Measurements from ENCODE around the gene CAMLG.
"Not testable (repeated sequence)": the region's sequence is repeated elsewhere in the genome, so short reads cannot be mapped to it uniquely, and the experiment has no call there.

CAMLG gene

DNA sequence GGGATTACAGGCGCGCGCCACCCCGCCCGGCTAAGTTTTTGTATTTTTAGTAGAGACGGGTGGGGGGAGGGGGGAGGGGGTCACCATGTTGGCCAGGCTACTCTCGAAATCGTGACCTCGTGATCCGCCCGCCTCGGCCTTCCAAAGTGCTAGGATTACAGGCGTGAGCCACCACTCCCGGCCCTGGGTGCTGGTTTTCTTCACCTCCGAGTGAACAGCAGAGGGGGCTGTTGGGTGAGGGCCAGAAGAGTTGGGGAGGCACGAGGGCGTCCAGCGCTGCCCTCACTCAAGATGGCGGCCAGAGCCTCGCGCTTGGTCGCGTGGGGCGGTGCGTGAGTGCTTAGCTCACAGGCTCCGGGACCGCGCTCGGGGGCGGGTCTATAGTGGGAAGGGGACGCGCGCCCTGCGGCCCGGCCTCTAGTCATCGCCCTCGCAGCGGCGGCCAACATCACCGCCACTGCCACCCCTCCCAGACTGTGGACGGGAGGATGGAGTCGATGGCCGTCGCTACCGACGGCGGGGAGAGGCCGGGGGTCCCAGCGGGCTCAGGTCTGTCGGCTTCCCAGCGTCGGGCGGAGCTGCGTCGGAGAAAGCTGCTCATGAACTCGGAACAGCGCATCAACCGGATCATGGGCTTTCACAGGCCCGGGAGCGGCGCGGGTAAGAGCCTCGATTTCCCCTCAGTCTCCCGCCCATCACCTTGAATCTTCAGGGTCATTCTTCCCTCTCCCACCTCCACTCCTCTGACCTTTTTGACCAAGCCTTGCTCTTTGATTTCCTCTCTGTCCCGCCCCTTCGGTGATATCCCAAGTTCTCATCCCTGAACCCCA, at the start of gene CAMLG:
Gene CAMLG, plus strand, starts transcription at position 416 of the 830 bp plus-strand sequence. Its CDS starts 73 bp downstream, at position 489.
- in situ Hi-C loops (cut with MboI; ENCODE audit: low sequenced_read_pairs) = no loop called here
- DNase-seq (ENCODE audit: low spot score in 2 of 2) = peak; percentile 91 to 98

DNA sequence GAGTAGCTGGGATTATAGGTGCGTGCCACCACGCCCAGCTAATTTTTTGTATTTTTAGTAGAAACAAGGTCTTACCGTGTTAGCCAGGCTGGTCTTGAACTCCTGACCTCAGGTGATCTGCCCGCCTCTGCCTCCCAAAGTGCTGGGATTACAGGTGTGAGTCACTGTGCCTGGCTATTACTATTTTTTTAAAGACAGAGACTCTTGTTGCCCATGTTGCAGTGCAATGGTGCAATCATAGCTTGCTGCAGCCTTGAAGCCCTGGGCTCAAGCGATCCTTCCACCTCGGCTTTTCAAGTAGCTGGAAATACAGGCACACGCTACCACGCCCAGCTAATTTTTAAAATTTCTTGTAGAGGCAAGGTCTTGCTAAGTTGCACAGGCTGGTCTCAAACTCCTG, 48.2 kb upstream of the CAMLG start:
- H3K4me3 ChIP-seq; DNase-seq (ENCODE audit: low spot score in 2 of 2); H3K27me3 ChIP-seq (ENCODE audit: low read depth); H3K4me1 ChIP-seq; in situ Hi-C loops (cut with MboI; ENCODE audit: low sequenced_read_pairs); H3K9me3 ChIP-seq: not testable (repeated sequence)
- peaks cover 61% of the 10 kb centered on the region for H3K36me3 ChIP-seq (replicated peaks)

More for the DNA sequence above, at the start of gene CAMLG:
- Histone ChIP-seq H3K9me3 (no peaks in the 10 kb centered on the region), H3K4me1 (peaks cover 10% of the 10 kb centered on the region), H3K36me3 (replicated peaks) (peaks cover 13% of the 10 kb centered on the region), H3K27me3 (ENCODE audit: low read depth) (no peaks in the 10 kb centered on the region), H3K4me3 (peak within 1 kb of the TSS; percentile 74)

DNA sequence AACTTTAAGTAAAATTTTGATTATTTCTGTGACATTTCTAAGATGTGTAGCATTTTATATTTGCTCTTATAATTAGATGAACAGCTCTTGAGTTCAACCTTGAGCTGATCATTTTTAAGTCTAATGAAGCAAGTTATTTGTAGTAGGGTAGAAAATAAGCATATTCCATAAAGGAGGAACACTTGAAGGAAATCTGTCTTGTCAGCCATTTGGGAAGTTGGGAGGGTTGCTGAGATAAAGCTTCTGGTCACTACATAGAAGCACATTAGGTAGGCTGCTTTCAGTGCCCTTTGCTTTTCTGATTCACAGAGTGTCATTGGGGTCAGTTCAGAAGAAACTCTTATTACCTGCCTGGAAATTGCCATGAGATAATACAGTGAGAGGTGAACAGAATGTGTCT, 45.6 kb upstream of the CAMLG start:
- H3K4me1 ChIP-seq = no peaks in the 10 kb centered on the region
- in situ Hi-C loops (cut with MboI; ENCODE audit: low sequenced_read_pairs) = no loop called here
- no peaks in the 10 kb centered on the region for H3K9me3 ChIP-seq
- no peak for DNase-seq (ENCODE audit: low spot score in 2 of 2)
- no peaks in the 10 kb centered on the region for H3K27me3 ChIP-seq (ENCODE audit: low read depth)
- peaks cover 55% of the 10 kb centered on the region for H3K36me3 ChIP-seq (replicated peaks)
- no peak overlapping the region for H3K4me3 ChIP-seq

DNA sequence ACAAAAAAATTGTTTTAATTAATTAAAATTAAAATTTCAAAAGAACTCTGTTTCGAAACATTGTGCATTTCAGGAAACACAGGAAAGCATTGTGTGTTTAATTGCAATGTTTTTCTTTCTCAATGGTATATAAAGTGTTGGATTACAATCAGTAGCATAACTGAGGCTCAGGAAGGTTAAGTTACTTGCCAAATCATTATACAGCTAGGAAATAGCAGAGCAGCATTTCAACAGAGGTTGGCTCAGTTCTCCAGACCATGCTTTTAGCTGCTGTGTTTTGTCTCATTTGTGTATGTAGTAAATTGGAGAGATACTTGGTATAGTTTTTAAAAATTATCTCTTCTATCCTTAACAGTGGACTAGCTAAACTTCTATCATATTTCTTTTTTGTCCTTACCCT, 30.0 kb upstream of the CAMLG start:
- in situ Hi-C loops (cut with MboI; ENCODE audit: low sequenced_read_pairs) = no loop called here
- no peak for DNase-seq (ENCODE audit: low spot score in 2 of 2)
- Histone ChIP-seq H3K36me3 (replicated peaks) (peaks cover 51% of the 10 kb centered on the region), H3K4me1 (no peaks in the 10 kb centered on the region), H3K27me3 (ENCODE audit: low read depth) (no peaks in the 10 kb centered on the region), H3K4me3 (no peak overlapping the region), H3K9me3 (no peaks in the 10 kb centered on the region)

DNA sequence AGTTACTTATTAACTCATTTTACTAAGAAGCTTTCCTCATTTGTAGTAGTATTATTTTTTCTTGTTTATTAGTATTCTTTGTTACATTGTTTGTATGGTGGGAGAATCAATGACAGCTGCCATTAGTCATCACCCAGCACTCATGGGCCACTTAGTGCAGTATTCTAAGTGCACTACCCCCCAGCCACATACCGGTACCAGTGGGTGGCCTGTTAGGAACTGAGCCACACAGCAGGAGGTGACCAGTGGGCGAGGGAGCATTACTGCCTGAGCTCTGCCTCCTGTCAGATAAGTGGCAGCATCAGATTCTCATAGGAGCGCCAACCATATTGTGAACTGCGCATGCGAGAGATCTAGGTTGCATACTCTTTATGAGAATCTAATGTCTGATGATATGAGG, 24.2 kb upstream of the CAMLG start:
- no peak for DNase-seq (ENCODE audit: low spot score in 2 of 2)
- Histone ChIP-seq H3K4me3 (no peak overlapping the region), H3K4me1 (no peaks in the 10 kb centered on the region), H3K9me3 (no peaks in the 10 kb centered on the region), H3K36me3 (replicated peaks) (peaks cover 65% of the 10 kb centered on the region), H3K27me3 (ENCODE audit: low read depth) (no peaks in the 10 kb centered on the region)
- in situ Hi-C loops (cut with MboI; ENCODE audit: low sequenced_read_pairs) = no loop called here

DNA sequence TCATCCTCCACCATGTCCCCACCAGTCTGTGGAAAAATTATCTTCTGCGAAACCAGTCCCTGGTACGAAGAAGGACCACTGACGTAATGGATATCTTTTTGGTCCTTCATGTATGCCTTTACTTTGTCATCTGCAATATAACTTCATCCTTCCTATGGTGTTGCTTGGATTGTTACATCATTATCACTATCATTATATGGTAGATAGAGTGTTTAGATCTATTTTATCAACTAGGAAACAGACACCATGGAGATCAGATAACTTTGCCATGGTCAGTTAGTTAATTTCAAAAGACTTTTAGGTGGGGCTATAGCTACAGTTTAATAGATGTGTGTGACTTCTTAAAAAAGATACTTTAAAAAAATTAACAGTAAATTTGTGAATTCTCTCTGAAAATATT, 23.8 kb upstream of the CAMLG start:
- peaks cover 62% of the 10 kb centered on the region for H3K36me3 ChIP-seq (replicated peaks)
- in situ Hi-C loops (cut with MboI; ENCODE audit: low sequenced_read_pairs) = no loop called here
- no peak for DNase-seq (ENCODE audit: low spot score in 2 of 2)
- no peak overlapping the region for H3K4me3 ChIP-seq
- no peaks in the 10 kb centered on the region for H3K4me1 ChIP-seq
- H3K27me3 ChIP-seq (ENCODE audit: low read depth) = no peaks in the 10 kb centered on the region
- H3K9me3 ChIP-seq = no peaks in the 10 kb centered on the region

DNA sequence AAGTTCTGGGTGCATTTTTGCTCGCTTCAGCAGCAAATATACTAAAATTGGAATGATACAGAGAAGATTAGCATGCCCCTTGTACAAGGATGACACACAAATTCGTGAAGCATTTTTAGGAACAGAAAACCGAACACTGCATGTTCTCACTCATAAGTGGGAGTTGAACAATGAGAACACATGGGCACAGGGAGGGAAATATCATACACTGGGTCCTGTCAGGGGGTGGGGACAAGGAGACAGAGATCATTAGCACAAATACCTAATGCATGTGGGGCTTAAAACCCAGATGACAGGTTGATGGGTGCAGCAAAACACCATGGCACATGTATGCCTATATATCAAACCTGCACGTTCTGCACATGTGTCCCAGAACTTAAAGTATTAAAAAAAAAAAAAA, 22.9 kb upstream of the CAMLG start:
- DNase-seq (ENCODE audit: low spot score in 2 of 2); H3K9me3 ChIP-seq; H3K4me1 ChIP-seq; in situ Hi-C loops (cut with MboI; ENCODE audit: low sequenced_read_pairs); H3K4me3 ChIP-seq; H3K27me3 ChIP-seq (ENCODE audit: low read depth): not testable (repeated sequence)
- peaks cover 54% of the 10 kb centered on the region for H3K36me3 ChIP-seq (replicated peaks)

DNA sequence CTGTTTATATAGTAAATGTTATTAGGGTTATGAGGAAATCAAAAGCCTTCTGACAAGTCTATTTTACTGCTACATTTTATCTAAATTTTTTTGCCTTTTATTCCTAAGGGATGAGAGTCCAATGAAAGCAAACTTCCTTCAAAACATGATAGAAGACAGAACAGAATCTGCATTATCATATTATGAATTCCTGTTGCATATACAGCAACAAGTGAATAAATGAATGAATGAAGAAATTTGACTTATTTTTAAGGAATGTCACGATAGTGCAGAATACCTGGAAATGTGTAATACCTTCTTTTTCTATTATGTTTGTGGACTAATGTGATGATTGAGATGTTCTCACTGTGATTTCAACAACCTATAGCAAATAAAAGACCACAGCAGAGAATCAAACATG, 13.5 kb upstream of the CAMLG start:
- no peaks in the 10 kb centered on the region for H3K27me3 ChIP-seq (ENCODE audit: low read depth)
- DNase-seq (ENCODE audit: low spot score in 2 of 2) = no peak
- peaks cover 28% of the 10 kb centered on the region for H3K36me3 ChIP-seq (replicated peaks)
- H3K9me3 ChIP-seq = no peaks in the 10 kb centered on the region
- no peak overlapping the region for H3K4me3 ChIP-seq
- H3K4me1 ChIP-seq = no peaks in the 10 kb centered on the region
- in situ Hi-C loops (cut with MboI; ENCODE audit: low sequenced_read_pairs) = no loop called here

DNA sequence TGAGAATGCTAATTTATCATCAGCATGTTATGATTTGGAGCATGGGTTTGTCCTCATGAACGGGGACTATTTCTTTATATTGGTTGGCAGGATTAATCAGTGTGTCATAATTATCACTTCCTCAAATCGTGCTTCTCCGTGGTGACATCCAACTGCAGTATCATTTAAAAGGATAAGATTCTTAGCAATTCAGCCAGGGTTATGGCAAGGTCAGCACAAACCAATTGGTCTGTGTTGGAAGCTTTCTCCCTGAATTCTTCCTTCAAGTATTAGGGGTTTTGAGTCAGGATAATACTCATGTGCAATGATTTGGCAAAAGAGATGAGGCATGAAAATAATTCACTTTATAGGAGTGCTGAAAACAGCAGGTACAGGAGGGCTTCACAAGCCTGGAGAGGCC, 5.5 kb upstream of the CAMLG start:
- no peaks in the 10 kb centered on the region for H3K4me1 ChIP-seq
- no peaks in the 10 kb centered on the region for H3K27me3 ChIP-seq (ENCODE audit: low read depth)
- H3K36me3 ChIP-seq (replicated peaks) = no peaks in the 10 kb centered on the region
- H3K4me3 ChIP-seq = no peak overlapping the region
- DNase-seq (ENCODE audit: low spot score in 2 of 2) = no peak
- H3K9me3 ChIP-seq = no peaks in the 10 kb centered on the region
- in situ Hi-C loops (cut with MboI; ENCODE audit: low sequenced_read_pairs) = no loop called here

DNA sequence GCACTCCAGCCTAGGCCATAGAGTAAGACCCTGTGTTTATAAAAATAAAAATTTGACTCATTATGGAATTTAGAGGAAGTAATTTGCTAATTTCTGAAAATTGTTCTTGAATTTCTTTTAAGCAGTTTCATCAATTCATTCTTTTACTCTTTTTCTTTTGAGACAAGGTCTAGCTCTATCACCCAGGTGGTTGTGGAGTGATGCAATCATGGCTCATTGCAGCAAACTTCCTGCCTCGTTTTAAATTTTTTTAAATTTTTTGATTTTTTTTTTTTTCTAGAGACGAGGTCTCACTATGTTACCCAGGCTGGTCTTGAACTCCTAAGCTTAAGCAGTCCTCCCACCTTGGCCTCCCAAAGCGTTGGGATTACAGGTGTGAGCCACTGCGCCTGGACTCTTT, 3.1 kb upstream of the CAMLG start:
- no peaks in the 10 kb centered on the region for H3K9me3 ChIP-seq
- in situ Hi-C loops (cut with MboI; ENCODE audit: low sequenced_read_pairs) = no loop called here
- no peaks in the 10 kb centered on the region for H3K36me3 ChIP-seq (replicated peaks)
- no peaks in the 10 kb centered on the region for H3K27me3 ChIP-seq (ENCODE audit: low read depth)
- H3K4me1 ChIP-seq = peaks cover 9% of the 10 kb centered on the region
- no peak for DNase-seq (ENCODE audit: low spot score in 2 of 2)
- H3K4me3 ChIP-seq = no peak overlapping the region

DNA sequence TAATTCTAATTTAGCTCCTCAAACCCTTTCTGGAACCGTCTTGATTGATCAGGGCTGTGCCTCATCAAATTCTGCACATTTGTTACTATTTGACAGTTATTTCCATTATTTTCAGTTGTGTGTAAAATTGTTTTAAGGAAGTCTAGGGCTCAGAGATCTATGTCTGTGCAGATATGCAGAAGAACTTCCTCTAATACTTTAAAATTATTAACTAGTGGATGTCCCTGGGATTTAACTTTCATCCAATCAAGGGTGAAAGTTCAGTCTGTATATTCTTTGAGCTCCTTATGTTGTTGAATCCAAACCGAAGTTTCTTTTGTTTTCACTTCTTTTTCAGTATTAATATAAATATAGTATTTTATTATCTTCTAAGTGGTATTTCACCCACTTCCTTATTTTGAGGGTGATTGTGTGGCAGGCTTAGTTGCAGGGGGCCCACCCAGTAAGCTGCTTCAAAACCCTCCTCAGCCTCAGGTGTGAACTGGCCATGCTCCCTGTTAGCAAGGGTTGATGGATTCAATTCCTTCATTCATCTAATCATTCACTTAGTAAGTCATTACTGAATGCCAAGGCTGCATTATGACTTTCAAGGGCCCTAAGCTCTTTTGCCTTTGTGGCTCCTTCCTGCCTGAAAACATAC, 2.1 kb upstream of the CAMLG start:
- no peak for DNase-seq (ENCODE audit: low spot score in 2 of 2)
- in situ Hi-C loops (cut with MboI; ENCODE audit: low sequenced_read_pairs) = no loop called here
- no peak overlapping the region for H3K4me3 ChIP-seq
- H3K9me3 ChIP-seq = no peaks in the 10 kb centered on the region
- H3K27me3 ChIP-seq (ENCODE audit: low read depth) = no peaks in the 10 kb centered on the region
- peaks cover 10% of the 10 kb centered on the region for H3K4me1 ChIP-seq
- H3K36me3 ChIP-seq (replicated peaks) = peaks cover 3% of the 10 kb centered on the region

DNA sequence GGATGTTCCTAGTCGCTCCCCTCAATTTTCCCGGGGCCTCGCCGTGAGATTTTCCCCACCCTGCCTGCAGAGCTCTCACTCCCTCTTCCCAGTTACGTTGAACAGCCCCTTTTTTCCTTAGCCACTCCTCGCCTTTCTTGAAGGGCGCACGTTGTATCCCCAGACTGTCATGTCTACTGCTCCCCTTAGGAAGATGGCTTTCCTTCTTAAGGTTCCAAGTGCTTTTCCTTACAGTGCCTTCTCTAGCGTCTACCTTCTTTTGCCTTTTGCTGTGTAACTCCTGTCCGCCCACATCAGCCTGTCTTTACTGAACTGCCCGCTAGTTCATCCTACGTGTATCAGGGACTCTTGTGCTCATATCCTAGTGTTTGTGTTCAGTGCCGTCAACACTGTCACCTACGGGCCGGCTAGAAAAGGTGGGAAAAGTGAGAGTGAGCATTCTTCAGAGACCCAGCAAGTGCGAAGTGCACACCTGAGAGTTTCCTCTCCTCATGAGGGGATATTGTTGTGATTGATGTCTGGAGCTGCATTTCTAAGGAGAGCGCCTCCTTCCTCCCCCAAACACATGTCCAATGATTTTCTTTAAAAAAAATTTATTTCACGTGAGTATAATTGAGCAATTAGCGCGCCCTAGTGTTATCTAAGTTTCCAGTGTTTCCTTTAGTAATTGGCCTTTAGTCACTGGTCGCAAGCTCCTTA, 764 bp downstream of the CAMLG start:
- Histone ChIP-seq H3K36me3 (replicated peaks) (peaks cover 13% of the 10 kb centered on the region), H3K4me3 (peak overlapping the region; percentile 74), H3K27me3 (ENCODE audit: low read depth) (no peaks in the 10 kb centered on the region), H3K4me1 (peaks cover 10% of the 10 kb centered on the region), H3K9me3 (no peaks in the 10 kb centered on the region)
- DNase-seq (ENCODE audit: low spot score in 2 of 2) = peak; percentile 47 to 49
- in situ Hi-C loops (cut with MboI; ENCODE audit: low sequenced_read_pairs) = no loop called here

DNA sequence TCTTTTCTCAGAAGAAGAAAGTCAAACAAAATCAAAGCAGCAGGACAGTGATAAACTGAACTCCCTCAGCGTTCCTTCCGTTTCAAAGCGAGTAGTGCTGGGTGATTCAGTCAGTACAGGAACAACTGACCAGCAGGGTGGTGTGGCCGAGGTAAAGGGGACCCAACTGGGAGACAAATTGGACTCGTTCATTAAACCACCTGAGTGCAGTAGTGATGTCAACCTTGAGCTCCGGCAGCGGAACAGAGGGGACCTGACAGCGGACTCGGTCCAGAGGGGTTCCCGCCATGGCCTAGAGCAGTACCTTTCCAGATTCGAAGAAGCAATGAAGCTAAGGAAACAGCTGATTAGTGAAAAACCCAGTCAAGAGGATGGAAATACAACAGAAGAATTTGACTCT, 2.7 kb downstream of the CAMLG start:
- Histone ChIP-seq H3K4me1 (peaks cover 10% of the 10 kb centered on the region), H3K4me3 (no peak overlapping the region), H3K36me3 (replicated peaks) (peaks cover 17% of the 10 kb centered on the region), H3K27me3 (ENCODE audit: low read depth) (no peaks in the 10 kb centered on the region), H3K9me3 (no peaks in the 10 kb centered on the region)
- in situ Hi-C loops (cut with MboI; ENCODE audit: low sequenced_read_pairs) = no loop called here
- DNase-seq (ENCODE audit: low spot score in 2 of 2) = no peak

DNA sequence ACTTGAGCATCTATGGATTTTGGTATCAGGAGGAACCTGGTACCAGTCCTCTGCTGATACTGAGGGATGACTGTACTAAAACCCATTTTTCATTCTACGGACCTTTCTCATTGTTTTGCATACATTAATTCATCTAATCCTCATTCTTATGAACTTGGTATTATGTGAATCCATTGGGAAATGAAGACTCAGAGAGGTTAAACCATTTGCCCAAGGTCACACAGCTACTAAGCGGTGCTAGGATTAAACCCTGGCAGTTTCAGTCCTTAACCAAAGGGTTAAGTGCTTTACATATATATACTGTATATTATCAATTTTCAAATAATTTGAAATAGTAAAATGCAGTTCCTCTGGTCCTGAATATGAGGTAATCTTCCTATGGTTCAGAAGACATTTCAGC, 3.8 kb downstream of the CAMLG start:
- DNase-seq (ENCODE audit: low spot score in 2 of 2) = no peak
- H3K4me1 ChIP-seq = peaks cover 10% of the 10 kb centered on the region
- no peak overlapping the region for H3K4me3 ChIP-seq
- H3K9me3 ChIP-seq = no peaks in the 10 kb centered on the region
- in situ Hi-C loops (cut with MboI; ENCODE audit: low sequenced_read_pairs) = no loop called here
- peaks cover 17% of the 10 kb centered on the region for H3K36me3 ChIP-seq (replicated peaks)
- no peaks in the 10 kb centered on the region for H3K27me3 ChIP-seq (ENCODE audit: low read depth)
